Urothelium cell line (cell line): ENCODE measurements around the gene RPAP2.
"Not testable (repeated sequence)": the region's sequence is repeated elsewhere in the genome, so short reads cannot be mapped to it uniquely, and the experiment has no call there.

Experiments used
- DNase-seq: peaks from one replicate; pipeline ENCODE4 v3.0.0; 2011; ENCODE audit warnings: low spot score, mixed read lengths
- FAIRE-seq: peaks from 2 replicates; lab custom pipeline; 2011; peaks lifted over from hg19 to GRCh38; lab: Jason Lieb, UNC

Gene RPAP2

GRCh38 chr1:92298573-92299476 is at the start of gene RPAP2, which contains the start of gene GLMN:
Gene RPAP2 (plus strand): TSS chr1:92299059. CDS start chr1:92299074, 15 bp downstream.
Gene GLMN (minus strand): TSS chr1:92298987. CDS start chr1:92297999, 988 bp downstream.
- peak; percentile 93 for DNase-seq
- peak; percentile 79 for FAIRE-seq

GRCh38 chr1:92254714-92255113 is 44.1 kb upstream of the RPAP2 start:
- DNase-seq, FAIRE-seq: not testable (repeated sequence)

GRCh38 chr1:92259350-92259749 is 39.5 kb upstream of the RPAP2 start:
- no peak for FAIRE-seq
- no peak for DNase-seq

GRCh38 chr1:92262516-92262915 is 36.3 kb upstream of the RPAP2 start:
- DNase-seq (no peak), FAIRE-seq (no peak)

- no peak for DNase-seq
- FAIRE-seq, result no peak
Measured at GRCh38 chr1:92273039-92273438, 25.8 kb upstream of the RPAP2 start.

GRCh38 chr1:92274939-92275338 is 23.9 kb upstream of the RPAP2 start:
- FAIRE-seq, result no peak
- DNase-seq, result no peak

GRCh38 chr1:92276082-92276481 is 22.8 kb upstream of the RPAP2 start:
- FAIRE-seq (no peak), DNase-seq (no peak)

GRCh38 chr1:92277105-92277723 is 21.6 kb upstream of the RPAP2 start:
- DNase-seq, result no peak
- FAIRE-seq, result no peak

- not testable (repeated sequence) for DNase-seq, FAIRE-seq
Measured at GRCh38 chr1:92279781-92280180, 19.1 kb upstream of the RPAP2 start.

- not testable (repeated sequence) for FAIRE-seq, DNase-seq
Measured at GRCh38 chr1:92281411-92281810, 17.4 kb upstream of the RPAP2 start.

GRCh38 chr1:92291372-92291999 is 7.4 kb upstream of the RPAP2 start:
- FAIRE-seq, result no peak
- peak; percentile 27 for DNase-seq

- FAIRE-seq (no peak), DNase-seq (no peak)
Measured at GRCh38 chr1:92298213-92298572, 666 bp upstream of the RPAP2 start.

- FAIRE-seq (no peak), DNase-seq (no peak)
Measured at GRCh38 chr1:92299477-92300150, 755 bp downstream of the RPAP2 start.

- DNase-seq (no peak), FAIRE-seq (no peak)
Measured at GRCh38 chr1:92301021-92301420, 2.2 kb downstream of the RPAP2 start.

- FAIRE-seq (no peak), DNase-seq (no peak)
Measured at GRCh38 chr1:92306020-92306419, 7.2 kb downstream of the RPAP2 start.

GRCh38 chr1:92307980-92308379 is 9.1 kb downstream of the RPAP2 start:
- DNase-seq (no peak), FAIRE-seq (no peak)

- FAIRE-seq (no peak), DNase-seq (peak; percentile 23)
Measured at GRCh38 chr1:92310185-92310597, 11.3 kb downstream of the RPAP2 start.

GRCh38 chr1:92314024-92314423 is 15.2 kb downstream of the RPAP2 start:
- DNase-seq (no peak), FAIRE-seq (no peak)

- DNase-seq (no peak), FAIRE-seq (no peak)
Measured at GRCh38 chr1:92315766-92316599, 17.1 kb downstream of the RPAP2 start.

- no peak for FAIRE-seq
- DNase-seq, result no peak
Measured at GRCh38 chr1:92317836-92318493, 19.1 kb downstream of the RPAP2 start.
